Fibroblast of skin of left biceps (primary cell): ENCODE results near the gene IRAK1.

Experiments
- DNase-seq, 2 experiments: peaks; one replicate each; pipeline ENCODE4 v3.0.0-alpha.2; 2013; ENCODE audit warnings: low read depth in 2 of 2

Gene IRAK1

DNA sequence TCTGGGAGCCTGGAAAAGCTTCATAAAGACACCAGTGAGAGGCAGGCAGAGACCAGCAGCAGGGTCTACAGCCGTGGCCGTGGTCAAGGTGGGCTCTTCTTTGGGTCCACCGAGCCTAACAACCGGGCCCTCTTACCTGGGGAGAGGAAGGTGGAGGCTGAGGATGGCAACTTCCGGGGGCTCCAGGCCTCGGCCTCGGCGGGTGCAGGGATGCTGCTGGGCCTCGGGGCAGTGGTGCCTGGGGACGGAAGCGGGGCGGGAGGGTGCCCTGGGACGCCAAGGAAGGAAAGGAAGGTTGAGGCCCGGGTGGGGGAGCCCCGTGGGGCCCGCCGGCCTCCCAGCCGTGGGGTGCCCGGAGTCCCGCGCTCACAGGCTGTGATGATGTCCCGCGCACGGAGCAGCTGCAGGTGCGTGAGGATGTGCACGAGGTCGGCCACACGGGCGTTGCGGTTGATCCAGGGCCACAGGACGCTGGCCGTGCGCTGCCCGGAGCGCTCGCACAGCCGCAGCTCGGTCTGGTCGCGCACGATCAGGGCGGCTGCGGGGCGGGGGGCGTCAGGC is 561 bp downstream of the IRAK1 start:
- no peak for DNase-seq

DNA sequence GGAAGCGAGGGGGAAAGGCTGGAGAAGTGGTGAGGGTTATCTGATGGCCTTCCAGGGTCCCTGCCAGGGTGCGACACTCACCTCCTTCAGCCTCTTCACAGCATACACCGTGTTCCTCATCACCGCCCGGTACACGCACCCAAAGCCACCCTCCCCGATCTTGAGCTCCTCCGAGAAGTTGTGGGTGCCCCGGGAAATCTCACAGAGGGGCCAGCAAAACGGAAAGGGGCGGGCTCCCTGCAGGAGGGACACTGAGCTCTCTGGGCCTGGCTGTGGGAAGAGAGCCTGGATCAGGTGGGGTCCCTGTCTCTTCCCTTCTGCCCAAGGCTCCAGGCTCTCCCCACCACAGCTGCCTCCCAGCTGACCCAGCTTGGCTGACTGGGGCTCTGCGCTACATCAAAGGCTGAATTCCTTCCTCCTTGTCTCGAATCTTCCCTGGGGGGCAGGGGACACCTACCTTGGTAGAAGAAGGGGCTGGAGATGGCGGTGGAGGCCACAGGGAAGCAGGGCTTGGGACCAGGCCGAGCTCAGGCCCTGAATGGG is 1.1 kb downstream of the IRAK1 start:
- no peak for DNase-seq

GRCh38 chrX:154017766-154018517 is 1.8 kb downstream of the IRAK1 start:
- no peak for DNase-seq

GRCh38 chrX:154016366-154017076 is 3.2 kb downstream of the IRAK1 start:
- DNase-seq = no peak

DNA sequence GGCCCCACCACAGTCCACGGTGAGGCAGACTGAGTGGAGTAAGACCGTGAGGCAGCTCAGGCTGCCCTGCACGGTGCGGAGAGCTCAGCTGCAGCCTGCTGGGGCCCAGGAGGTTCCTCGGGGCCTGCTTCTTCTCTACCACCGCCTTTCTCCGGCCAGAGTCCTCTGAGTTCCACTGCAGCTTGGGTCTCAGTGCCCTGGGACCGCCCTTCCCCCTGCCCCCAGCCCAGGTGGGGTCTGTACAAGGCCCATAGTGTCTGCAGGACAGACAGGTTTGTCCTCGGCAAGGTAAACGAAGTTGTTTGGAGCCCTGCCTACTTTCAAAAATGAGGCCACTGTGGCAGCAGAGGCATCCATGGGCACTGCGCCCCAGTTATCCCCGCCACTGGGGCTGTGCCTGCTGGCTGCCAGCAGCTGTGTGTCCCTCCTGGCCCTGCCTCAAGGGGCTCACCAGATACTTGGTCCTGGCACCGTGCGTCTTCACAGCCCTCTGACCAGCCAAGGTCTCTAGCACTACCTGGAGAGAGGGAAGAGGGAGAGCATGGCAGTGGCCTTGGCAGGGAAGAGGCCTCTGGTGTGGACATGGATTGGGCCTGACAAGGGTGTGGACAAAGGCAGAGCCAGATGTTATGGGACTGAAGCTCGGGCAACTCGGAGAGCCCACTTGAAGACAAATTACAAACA is 4.0 kb downstream of the IRAK1 start:
- no peak for DNase-seq

- DNase-seq = no peak
Observed at GRCh38 chrX:154014429-154015380, 5.0 kb downstream of the IRAK1 start.

DNA sequence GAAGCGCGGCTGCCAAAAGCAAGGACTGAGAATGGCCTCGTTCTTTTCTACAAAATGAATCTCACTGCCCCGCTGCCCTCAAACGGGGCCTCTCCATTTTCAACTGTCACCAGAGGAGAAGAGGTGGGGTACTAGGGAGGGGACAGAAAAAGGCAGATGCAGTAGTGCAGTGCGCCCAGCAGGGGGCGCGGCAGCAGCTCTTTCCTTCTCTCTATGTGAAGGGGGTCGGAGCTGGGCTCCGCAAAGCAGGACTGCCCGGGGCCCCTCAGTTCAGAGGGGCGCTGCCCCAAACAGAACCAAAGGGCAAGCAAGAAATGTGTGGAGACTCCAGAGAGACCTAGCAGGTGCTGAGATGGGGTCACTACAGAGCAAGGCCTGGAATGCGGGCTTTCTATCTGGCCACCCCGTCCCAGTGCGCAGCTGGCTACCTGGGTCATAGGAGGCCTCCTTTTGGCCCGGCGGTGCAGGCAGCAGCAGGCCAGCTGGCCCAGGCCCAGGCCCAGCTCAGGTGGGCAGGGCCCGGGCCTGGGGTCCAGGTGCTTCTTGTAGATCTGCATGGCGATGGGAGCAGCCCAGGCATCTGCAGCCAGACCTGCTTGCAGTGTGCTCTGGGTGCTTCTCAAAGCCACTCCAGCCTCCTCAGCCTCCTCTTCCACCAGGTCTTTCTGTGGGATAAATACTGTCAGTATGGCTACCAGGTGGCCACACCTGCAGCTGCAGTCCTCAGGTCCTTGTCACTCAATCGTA is 5.9 kb downstream of the IRAK1 start:
- no peak for DNase-seq

DNA sequence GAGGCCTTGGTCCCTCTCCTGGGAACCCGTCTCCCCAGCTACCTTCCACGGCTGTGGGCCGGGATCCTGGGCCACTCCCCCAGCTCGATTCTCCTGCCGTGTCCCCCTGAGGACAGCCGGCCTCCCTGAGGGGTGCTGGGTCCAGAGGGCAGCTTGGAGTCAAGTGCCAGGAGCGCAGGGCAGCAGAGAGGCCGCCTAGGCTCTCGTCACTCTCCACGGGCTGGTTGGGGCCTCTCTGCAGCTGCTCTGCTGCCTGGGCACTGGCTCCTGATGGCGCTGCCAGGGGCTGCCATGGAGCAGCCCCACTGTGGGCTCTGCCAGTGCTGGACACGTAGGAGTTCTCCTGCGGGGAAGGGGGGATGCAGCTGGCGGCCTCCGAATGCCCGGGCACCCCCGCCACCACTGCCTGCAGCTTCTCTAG is 6.7 kb downstream of the IRAK1 start:
- no peak for DNase-seq

GRCh38 chrX:154012336-154012991 is 7.2 kb downstream of the IRAK1 start:
- DNase-seq = no peak

DNA sequence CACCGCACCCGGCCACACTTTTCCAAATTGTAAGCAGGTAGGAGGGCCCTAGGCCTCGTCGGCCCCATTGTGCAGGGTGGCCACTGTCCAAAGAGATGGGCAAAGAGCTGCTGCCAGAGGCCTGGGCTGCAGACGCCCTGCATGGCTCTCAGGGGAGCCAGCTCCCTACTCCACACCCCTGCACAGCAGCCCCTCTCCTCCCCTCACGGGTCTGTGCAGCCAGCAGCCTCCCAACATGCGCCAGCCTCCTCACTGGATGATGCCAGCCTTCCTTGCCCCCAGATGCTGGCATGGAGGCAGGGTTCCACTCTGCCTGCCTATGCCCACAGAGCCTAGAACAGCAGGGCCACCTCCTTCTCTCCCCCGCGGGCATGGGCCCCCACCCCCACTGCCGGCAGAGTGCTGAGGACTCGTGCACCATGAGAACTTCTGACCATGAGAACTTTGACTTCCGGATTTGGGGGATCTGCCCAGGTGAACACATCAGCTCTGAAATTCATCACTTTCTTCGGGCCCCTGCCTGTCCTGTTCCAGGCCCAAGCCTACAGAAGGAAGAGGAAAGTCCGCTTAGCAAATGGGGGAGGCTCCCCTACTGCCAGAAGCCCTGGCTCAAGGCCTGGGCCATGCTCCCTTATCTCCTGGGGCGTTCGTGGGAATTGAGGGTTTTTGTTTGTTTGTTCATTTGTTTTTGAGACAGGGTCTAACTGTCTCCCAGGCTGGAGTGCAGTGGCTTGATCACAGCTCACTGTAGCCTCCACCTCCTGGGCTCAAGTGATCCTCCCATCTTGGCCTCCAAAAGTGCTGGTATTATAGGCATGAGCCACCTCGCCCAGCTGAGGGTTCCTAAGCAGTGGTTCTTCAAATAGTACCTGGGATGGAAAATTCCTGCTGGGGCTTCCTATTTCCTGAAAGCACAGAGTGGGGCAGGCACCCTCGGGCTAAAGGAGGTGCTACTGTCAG is 8.0 kb downstream of the IRAK1 start:
- DNase-seq = no peak

DNA sequence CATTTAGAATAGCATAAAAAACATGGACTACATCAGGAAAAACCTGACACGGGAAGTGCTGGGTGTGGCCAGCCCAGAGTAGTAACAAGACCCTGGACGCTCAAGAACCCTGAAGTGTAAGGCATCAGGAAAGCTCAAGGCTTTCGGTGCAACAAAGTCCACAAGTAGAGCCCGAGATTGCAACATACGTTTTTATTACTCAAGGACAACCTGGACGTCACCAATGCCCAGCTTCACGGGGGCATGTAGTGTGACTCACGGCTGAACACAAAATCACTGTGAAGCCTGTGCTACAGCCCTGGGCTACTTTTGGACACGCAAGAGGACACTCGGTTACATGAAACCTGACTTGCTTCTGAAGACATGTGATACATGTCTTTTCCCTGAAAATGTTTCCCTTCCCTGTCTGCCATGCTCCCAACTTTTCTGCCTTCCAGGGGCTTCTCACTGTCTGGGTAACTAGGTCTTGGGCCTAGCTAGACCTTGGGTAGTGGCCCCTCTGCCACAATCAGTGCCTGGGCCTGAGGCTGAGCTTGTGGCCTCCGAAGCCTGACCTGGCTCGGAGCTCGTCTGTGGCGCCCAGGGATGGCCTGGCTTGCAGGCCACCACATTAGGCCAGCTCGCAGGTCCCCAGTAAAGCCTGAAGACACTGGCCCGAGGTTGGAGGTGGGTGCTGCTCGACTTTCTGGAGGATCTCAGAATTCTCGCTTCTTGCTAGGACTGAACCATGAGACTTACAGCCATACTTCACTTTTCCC is 9.2 kb downstream of the IRAK1 start:
- no peak for DNase-seq

- no peak for DNase-seq
Observed at GRCh38 chrX:154008521-154008920, 11.2 kb downstream of the IRAK1 start.

GRCh38 chrX:154006947-154007346 is 12.8 kb downstream of the IRAK1 start:
- DNase-seq = no peak

DNA sequence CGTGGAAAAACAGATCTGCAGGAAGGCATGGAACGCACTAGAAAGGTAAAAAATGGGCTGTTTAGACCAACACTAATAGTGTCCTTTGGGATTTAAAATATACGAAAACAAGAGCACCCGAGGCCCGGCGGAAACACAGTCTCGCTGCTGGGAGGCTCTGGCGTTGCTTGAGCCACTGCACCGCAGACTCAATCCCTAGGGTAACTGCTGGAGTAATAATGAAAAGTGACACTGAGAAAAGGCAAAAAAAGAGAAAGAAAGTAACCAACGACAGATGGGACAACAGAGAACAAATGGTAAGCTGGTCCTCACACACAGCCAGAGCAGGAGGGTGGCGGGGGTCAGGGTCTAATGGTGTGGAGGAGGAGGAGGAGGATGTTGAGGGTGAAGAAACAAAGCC is 15.4 kb downstream of the IRAK1 start:
- DNase-seq = no peak

DNA sequence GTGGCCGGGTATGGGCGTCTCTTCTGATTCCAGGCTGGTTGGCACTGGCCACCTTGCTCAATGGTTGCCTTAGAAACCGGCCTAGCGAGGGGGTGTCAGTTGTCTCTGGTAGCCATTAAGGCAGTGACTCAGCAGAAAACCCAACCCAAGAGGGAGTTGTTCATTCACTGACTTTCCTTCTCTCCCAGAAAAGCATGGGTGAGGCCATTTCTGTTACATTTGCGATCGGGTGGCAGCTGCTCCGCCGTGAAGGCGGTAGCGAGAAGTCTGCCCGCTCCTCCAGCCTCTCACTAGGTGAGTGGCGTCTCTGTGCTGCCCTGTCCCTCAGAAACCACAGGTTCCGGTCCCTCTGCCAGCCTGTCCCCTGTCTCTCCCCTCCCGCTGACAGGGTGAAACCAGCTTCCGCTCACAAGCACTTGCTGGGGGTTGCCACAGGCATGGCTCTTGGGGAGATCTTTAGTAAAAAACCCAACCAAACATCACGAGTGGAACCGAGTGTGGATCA is 17.4 kb downstream of the IRAK1 start:
- DNase-seq = no peak

- no peak for DNase-seq
Observed at GRCh38 chrX:154000051-154000450, 19.7 kb downstream of the IRAK1 start.

GRCh38 chrX:153999359-154000037 is 20.2 kb downstream of the IRAK1 start:
- no peak for DNase-seq
